ENCODE measurements around the gene DCXR.

- TF ChIP-seq, protein P1, sequence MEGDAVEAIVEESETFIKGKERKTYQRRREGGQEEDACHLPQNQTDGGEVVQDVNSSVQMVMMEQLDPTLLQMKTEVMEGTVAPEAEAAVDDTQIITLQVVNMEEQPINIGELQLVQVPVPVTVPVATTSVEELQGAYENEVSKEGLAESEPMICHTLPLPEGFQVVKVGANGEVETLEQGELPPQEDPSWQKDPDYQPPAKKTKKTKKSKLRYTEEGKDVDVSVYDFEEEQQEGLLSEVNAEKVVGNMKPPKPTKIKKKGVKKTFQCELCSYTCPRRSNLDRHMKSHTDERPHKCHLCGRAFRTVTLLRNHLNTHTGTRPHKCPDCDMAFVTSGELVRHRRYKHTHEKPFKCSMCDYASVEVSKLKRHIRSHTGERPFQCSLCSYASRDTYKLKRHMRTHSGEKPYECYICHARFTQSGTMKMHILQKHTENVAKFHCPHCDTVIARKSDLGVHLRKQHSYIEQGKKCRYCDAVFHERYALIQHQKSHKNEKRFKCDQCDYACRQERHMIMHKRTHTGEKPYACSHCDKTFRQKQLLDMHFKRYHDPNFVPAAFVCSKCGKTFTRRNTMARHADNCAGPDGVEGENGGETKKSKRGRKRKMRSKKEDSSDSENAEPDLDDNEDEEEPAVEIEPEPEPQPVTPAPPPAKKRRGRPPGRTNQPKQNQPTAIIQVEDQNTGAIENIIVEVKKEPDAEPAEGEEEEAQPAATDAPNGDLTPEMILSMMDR (IDR thresholded peaks at IDR 0.05) = no peak
- TF ChIP-seq EZH2 (IDR thresholded peaks at IDR 0.05; ENCODE audit: borderline replicate concordance, insufficient read depth, low read depth, low read length, poor library complexity, severe bottlenecking) = no peak
Measured at GRCh38 chr17:82011617-82012187, 25.8 kb downstream of the DCXR start.

Measured in B cell (primary cell).